T-helper 1 cell treated with Interleukin-12 subunit alpha and Interleukin-12 subunit beta and Interleukin-4 antibody, amounts not matched to agents 30 ng/mL and 1 ng/mL, for 36 hours (primary cell): ENCODE data around the gene UAP1. TPM values are rescaled to one million over a fixed set of nuclear protein-coding genes. Genes with fewer than 3 reads are reported as not detected.

Experiments used
- intact Hi-C: fragments of 100-400 bp; cut with micrococcal nuclease; formaldehyde crosslinking; loops from one replicate; pipeline ENCODE4 v1.15.1; 2024
- total RNA-seq: library from RNA; stranded (reverse); gene quantifications from 2 replicates; pipeline ENCODE4 v1.2.3, GENCODE V29; 2022

Gene UAP1
- total RNA-seq: 17.8 and 18.0 TPM in 2 replicates

DNA sequence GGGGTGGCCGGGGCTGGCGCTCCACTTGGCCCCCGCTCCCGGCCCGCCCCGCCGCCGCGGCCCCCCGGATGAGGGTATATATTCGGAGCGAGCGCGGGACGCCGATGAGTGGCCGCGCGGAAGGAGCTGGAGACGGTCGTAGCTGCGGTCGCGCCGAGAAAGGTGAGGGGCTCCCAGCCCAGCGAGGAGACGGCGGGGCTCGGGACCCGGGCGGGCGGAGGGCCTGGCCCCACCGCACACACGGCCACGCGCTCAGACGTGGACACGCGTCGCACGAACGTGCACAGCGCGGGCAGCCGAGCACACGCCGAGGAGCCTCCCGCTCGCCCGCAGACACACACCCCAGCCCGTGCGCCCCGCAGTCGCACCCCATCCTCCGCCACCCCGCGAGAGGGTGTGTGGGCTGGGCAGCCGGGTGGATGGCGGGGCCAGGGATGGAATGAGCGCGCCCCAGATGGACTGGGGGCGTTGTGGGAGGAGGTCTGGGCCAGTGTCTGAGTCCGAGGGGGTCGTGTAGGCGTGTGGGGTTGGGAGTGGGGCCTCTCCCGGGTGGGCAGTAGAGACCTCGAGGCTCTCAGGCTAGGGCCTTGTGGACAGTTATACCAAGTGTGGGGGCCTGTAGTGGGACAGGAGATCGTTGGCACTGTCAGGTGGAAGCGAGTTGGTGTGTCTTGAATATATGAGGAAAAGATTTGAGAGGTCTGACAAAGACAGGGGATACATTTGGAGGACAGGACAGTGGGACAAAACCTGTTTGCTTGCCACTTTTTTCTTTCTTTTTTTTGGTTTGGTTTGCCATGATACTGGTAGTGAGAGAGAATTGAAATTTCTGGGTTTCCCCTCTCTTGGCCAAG, at the start of gene UAP1:
TSS of gene UAP1 (plus strand) at position 107 of the 854 bp plus-strand sequence. CDS start 4,347 bp downstream, outside the sequence.
- intact Hi-C loops: loop anchor here (1.0 to 2.0 kb wide), 6 partner anchors 53 to 796 kb away; partner anchors contain the start of genes ATF6, HSD17B7, NOS1AP and NUF2

DNA sequence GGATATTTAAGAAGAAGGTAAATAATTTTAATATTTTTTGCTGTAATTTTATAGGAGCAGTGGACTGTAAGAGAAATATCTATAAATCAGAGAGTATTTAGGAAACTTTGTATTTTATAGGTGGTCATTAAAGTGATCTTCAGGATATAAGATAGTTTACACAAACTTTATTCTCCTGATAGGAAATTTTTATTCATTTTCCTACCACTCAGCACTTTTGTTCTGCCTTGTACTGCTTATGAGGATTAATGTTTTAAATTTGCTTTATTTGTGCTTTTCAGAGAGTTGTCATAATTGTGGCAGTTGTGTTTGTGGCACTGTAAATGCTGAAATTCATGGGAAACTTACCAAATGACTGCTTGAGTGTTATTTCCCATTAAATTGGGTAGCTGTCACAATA, 34.2 kb upstream of the UAP1 start:
- intact Hi-C loops: no loop called here

DNA sequence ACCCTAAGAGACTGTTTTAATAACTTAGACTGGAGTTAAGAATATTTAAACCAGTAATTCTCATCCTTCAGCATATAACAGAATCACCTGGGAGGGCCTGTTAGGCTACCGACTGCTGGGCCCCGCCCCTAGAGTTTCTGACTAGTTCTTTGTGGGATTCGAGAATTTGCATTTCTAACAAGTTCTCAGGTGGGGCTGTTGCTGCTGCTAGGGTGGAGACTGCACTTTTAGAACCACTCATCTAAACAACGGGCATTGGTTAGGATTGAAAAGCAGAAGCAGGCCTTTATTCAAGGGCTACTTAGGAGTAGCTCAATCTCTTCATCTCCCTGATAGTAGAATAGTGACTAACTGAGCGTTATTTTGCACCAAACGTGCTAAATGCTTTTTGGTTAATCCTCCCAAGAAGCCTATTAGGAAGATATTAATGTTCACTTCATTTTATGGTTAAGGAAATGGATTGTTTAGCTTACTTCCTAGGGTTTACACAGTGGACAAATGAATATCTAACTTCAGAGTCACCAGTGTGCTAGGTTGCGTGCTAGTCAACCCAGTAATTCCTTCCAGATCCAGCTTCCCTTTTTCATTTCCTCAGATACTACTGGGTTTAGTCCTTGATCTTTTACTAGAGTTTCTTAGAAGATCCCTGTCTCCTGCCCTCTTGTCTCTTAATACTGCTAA, 31.1 kb upstream of the UAP1 start:
- intact Hi-C loops: no loop called here

DNA sequence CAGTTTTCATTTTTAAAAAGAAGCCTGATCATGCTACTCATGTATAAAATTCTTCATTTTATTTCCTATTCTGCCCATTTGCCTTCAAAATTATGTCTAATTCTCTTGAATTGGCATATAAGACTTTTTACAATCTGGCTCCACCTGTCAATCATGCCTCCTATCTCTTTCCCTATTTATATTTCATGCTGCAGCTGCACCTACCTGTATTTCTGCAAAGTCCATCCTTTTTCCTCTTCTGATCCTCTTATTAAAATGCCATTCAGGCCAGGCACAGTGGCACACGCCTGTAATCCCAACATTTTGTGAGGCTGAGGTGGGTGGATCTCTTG, 30.6 kb upstream of the UAP1 start:
- intact Hi-C loops: no loop called here

DNA sequence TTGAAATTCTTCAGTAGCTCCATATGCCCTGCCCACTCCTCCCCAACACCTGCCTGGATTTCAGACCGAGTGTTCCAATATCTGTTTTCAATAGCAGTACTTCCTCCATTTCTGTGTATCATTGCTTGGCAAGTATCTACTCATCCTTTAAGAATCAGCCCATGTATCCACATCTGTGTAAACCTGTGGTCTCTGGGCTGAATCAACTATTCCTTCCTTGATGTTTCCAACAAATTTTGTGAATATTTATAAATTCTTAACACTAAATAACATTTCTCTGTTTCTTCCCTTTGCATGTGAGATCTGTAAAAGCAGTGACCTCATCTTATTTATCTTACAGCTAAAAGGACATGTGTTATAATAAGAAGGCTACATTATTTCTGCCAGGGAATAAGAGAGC, 26.0 kb upstream of the UAP1 start:
- intact Hi-C loops: no loop called here

DNA sequence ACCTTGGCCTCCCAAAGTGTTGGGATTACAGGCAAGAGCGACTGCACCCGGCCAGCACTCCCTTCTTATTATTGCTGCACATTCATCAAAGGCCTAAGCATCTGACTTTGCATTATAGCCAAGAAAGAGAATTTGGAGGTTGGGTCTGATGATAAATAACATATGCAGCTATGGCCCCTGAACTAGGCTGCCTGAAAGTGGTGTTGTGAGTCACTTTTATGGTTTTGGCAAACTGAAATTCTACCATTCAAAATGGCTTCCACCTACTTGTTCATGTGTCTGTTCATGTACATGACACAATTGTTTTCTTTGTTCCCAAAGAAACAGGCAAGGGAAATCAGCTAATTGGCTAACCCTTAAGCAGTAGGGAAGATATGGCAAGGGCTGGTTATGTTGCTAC, 25.0 kb upstream of the UAP1 start:
- intact Hi-C loops: no loop called here

DNA sequence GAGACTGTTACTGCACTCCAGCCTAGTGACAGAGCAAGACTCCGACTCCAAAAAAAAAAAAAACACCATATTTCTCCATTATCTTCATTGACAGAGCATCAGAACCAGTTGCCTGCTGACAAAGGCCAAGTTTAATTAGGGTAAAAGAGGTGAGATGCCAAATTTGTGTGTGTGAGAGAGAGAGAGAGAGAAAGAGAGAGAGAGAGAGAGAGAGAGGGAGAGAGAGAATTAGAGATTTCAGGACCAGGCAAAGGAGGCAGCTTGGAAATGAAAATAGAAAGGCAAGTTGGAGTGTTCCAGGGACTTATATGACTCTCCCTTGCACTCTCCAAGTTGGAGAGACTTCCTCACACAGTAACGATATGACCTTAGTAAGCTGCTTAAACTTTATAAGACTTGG, 24.3 kb upstream of the UAP1 start:
- intact Hi-C loops: no loop called here

DNA sequence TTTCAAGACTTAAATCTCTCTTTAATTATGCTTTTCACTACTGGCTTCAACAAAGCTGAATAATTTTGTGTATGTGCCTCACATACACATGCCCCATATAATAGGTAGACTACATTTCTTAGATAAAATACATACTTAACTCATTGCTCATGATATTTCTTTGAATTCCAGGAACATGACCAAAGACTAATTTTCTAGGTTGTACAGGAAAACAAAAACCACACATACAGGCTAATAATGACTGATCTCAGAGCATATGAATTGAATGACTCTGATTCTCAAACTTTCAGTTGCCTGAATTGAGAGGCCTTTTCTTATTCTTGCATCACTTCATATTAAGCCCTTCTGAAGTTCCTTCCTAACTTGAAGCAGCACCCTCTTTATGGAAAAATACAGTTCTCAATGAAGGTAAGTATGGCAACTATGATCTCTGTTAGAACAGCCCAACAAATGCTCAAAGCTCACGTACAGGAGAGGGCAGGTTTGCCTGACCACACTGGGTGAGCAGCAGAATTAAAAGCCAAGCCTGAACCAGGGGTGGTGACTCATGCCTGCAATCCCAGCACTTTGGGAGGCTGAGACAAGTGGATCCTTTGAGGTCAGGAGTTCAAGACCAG, 22.6 kb upstream of the UAP1 start:
- intact Hi-C loops: no loop called here

DNA sequence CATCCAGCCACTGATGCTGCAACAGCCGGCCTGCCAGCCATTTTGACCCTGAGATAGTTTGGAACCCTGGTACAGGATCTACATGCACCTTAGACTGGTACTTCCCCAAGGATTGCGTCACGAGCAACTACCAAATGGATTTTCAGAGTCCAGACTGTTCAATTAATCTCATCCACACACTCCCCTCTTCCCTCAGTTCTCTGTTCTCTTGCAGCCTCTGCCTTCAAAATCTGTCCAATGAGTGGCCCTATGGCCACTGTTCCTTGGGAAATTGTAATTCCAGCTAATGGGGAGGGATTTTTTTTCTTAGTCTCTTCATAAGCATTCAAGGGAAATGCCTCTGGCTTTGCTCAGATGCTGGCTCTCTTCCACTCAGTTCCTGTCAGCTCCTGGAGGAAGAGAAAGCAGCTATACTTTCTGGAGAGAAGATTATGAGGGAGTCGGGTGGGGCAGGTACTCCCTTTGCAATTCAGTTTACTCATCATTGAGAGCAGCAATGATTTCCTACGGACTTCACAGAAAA, 19.8 kb upstream of the UAP1 start:
- intact Hi-C loops: no loop called here

DNA sequence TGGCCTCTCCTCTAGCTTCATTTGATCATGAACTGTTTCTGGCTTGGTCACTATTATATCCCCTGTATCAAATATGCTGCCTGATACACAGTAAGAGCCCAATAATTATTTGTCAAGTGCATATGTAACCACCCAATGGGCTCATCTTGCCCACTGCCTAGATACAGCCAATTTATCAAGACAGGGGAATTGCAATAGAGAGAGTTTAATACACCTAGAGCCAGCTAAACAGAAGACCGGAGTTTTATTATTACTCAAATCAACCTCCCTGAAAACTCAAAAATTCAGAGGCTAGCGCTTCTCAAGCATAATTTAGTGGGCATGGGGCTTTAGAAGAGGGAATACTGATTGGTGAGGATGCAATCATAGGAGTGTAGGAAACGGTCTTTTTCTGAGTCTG, 18.3 kb upstream of the UAP1 start:
- intact Hi-C loops: no loop called here

DNA sequence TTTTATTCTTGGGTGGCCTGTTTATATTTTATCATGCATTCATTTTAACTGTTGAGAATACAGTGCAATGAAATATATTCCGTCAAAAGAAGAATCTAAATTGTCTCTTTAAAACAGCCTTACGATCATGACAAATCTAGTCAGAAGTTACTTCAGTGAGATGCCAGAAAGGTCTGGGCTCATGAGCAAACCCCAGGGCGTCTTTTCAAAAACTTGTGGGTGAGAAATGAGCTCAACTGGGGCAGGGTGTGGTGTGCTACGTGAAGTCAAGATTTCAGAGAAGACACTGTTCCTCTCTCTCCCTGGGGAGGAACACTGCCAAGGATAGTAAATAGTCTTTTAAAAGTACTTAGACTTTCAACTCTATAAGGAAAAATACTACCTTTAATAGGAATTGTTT, 13.4 kb upstream of the UAP1 start:
- intact Hi-C loops: no loop called here

DNA sequence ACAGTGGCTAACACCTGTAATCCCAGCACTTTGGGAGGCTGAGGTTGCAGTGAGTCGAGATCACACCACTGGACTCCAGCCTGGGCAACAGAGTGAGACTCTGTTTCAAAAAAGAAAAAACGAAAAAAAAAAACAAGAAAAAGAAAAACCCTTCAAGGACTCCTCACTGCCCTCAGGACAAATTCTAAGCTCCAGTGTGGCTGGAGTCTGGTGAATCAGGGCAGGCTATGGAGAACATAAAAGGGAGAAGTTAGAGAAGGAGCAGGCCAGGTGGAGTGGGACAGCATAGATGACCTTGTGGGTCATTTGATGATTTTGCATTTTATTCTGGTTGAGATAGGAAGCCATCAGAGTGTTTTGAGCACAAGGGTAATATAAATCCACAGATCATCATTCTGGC, 12.5 kb upstream of the UAP1 start:
- intact Hi-C loops: no loop called here

DNA sequence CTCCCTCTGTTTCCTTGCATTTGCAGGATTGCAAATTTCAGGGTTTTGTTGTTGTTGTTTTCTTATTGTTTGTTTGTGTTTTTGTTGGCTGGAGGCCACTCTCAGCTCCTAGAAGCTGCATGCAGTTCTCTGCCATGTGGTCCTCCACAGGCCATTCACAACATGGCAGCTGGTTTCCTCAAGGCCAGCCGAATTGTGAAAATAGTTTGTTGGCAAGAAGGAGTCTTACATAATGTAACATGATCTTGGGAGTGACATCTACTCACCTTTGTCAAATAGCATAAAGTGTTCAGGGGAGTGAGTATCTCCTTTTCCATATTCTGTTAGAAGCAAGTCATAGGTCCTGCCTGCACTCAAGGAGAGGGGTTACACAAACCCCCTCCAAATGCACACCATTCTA, 10.6 kb upstream of the UAP1 start:
- intact Hi-C loops: no loop called here

DNA sequence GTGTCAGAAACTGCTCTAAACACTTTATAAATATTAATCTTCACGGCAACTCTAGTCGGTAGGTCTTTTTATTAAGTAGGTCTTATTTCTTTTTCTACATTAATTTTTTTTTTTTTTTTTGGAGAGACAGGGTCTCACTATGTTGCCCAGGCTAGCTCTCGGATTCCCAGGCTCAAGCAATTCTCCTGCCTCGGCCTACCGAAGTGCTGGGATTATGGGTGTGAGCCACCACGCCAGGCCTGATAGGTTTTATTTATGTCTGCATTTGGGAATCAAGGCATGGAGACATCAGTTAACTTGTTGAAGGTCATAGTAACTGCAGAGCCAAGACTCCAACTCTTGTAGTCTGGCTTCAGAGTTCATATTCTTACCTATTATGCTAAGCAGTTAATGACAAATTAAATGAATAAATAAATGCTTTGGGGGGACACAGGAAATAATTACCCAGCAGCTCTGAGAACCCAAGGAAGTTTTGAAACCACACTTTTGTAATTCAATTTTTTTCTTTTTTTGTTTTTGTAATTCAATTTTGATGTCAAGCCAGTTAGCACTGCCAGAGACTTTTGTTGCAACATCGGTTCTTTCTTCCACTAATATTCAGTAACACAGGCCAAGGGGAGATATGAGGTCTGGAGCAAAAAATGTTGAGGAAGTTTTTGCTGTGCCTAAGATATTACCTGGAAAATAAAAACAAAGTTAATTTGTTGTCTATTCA, 9.4 kb upstream of the UAP1 start:
- intact Hi-C loops: no loop called here

DNA sequence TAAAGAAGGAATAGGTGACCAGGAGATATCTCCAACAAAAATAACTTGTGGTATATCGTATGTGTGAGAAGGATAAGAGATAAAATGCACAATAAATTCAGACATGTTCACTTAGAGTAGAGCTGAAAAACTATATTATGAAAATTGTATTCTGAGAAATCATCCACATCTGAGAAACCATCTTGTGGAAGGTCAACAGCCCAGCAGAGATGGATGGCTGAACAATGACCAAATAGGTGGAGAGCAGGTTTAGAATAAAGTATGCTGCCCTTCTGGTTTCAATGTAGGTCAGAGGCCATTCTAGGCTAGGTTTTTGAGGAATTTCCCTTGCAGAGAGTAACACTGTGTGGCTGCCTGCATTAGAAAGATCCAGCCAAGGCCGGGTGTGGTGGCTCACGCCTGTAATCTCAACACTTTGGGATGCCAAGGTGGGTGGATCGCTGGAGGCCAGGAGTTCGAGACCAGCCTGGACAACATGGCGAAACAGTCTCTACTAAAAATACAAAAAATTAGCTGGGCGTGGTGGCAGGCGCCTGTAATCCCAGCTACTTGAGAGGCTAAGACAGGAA, 8.8 kb upstream of the UAP1 start:
- intact Hi-C loops: no loop called here

DNA sequence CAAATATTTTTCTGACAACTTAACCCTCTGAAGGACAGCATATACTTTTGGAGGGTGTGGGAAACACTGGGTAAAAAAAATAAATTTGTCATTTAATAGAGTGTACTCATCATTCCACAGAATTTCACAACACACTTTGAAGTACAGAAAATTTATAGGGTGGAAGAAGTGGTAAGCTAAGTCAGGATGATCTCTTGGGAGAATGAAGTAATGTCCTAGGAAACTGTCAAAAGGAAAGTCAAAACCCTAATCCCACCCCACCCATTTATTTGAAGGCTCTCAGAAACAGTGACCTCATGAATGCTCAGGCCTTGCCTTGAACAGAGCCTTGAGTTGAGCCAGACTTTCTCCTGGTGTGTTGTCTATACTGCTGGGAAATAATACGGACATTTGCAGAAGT, 7.3 kb upstream of the UAP1 start:
- intact Hi-C loops: no loop called here

DNA sequence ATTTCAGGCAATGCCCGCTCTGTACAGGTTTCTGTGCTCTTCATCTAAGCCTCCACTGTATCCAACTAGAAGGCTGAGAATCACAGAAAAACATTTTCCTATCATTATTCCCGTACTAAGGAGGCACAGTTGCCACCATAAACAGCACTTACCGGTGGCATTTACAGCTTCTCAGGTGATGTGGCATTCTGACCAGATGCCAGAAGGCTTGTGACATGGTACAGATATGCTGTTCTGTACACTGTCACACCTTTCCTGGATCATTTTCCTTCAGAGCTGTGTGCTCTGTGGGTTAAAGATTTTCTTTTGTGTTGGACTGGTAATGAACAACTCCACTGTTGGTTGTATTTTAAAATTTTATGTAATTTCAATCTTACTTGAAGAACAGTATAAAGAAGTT, 4.0 kb upstream of the UAP1 start:
- intact Hi-C loops: no loop called here

DNA sequence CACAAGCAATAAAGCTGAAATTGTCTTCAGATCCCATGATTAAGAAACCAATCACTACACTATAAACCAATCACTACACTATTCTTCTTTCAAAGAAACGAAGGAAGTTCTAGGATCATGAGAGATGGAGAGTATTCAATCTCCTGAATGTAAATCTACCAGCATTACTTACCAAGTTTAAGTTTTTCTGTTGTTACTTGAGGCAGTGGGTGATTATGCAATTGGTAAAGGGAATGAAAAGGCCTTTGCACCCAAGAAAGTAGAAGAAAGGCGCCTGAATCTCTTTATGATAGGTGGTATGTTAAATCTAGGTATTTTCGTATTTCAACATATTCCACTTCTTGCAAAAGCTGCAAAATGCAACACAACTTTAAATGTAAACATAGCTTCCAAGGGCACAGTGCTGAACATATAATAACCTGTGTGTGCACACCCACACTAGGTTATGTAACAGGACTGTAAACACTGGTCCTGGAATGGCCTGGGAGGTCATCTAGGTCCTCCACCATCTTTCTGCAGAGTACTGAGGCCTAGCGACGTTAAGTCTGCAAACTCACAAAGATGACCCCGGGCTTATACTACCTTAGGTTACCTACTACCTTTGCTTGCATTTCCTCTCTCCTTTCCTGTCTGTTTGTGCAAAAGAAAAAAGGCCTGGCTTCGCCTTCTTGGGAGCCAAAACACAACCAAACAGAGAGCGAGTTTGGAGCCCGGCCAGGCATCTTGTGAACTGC, 1.1 kb upstream of the UAP1 start:
- intact Hi-C loops: loop anchor here (1.0 to 2.0 kb wide), 5 partner anchors 63 to 794 kb away; partner anchors contain the start of genes ATF6, HSD17B7, NOS1AP and NUF2

DNA sequence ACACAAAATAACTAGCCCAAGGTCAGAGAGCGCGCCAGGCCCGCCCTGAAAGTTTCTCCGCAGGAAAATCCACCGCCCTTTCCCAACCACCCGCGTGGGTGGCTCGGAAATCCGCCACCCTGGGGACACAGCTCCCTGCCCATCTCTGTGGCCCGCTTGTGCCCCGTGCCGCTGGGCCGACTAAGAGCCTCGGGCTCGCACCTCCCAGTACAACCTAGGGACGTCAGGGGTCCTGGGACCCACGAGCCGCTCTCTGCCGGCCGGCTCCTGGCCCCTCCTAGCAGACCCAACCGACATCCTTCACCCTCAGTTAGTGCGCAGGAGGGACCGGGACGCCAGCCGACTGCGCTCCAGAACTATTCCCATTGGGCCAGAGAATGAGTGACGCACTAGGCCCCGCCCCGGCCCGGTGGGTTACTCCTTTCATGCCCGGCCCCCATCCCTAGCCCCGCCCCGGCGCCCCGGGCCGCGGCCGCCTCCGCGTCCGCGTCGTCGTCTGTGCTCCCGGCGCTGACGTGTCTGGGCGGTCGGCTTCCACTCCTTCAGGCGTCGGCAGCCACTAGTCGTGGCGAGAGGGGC, 396 bp upstream of the UAP1 start:
- intact Hi-C loops: loop anchor here (1.0 to 2.0 kb wide), 5 partner anchors 64 to 795 kb away; partner anchors contain the start of genes ATF6, HSD17B7, NOS1AP and NUF2

DNA sequence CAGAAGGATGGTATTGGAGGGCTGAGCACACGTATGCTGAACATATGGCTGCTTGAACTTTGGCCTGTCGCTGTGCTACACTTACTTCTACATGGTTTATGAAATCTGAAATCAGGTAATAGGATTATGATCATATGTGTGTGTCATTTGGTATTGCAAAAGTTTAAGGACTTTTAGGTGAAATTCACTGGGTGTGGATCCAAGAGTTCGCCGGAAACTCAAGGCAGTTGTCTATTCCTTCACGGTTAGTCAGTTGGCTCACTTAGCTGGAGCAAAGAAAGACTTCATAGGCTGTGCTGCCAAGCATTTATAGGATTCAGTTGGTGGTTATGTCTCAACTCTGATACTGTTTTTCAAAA, 927 bp downstream of the UAP1 start:
- intact Hi-C loops: loop anchor here (2.0 kb wide), 1 partner anchor 54 kb away; no protein-coding TSS in a partner anchor
